Measurements from ENCODE around the gene REN. TPM values are rescaled to one million over a fixed set of nuclear protein-coding genes. Genes with fewer than 3 reads are reported as not detected.

The REN gene
- total RNA-seq, 2 experiments from 2014 or later = not detected

DNA sequence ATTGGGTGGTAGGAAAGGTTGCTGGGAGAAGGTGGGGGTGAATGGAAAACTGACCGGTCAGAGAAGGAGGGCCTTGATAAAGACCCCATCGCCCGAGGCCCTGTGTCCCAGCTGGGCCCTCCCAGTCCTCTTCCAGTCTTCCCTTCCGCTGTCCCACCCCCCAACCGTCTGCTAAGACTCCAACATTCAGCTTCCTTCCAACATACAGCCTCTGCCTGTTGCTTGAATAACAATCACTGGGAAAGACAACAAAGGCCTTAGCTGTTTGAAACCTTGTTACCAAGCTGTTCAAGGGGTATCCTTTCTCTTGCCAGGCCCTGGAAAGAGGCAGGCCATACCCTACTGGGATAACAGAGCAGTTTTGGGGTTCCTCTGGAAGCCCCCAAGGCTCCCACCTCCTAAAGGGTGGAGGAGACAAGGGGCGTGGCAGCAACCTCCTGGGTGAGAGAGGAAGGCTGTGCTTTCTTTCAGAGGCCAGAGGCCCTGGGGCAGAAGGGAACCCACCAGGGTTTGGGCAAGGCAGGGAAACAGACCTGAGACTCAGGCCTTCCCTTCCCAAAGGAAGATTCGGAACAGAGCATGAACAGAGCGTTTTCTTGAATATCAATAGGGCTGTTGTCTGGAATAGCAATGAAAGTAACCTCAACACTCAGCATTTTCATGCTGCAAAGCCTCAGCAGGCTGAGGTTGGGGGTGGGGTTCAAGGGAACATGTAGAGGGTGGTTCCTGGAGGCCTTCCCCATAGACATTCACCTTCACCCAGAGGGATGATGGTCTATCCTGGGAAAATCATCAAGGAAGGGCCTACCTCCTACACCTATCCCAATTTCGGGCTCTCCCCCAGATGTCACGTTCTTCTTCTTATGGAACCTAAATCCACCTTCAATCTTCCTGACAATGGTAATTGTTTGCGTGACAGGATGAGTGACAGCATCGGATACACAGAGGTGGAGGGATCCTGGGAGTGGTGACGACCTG is 18.4 kb downstream of the REN start:
- no peak overlapping the region for H3K4me3 Mint-ChIP-seq
- H3K27ac Mint-ChIP-seq = no peak overlapping the region
- no peak for DNase-seq
- ATAC-seq = no peak
- H3K9me3 Mint-ChIP-seq (ENCODE audit: low read depth) = no peaks in the 10 kb centered on the region
- CTCF ChIA-PET = interaction anchor here (1.1 kb wide), 1 partner anchor 15 kb away, joined by 3 read pairs; no protein-coding TSS in a partner anchor
- H3K36me3 Mint-ChIP-seq = no peaks in the 10 kb centered on the region
- H3K27me3 Mint-ChIP-seq = peaks cover 14% of the 10 kb centered on the region
- no peaks in the 10 kb centered on the region for H3K4me1 Mint-ChIP-seq

DNA sequence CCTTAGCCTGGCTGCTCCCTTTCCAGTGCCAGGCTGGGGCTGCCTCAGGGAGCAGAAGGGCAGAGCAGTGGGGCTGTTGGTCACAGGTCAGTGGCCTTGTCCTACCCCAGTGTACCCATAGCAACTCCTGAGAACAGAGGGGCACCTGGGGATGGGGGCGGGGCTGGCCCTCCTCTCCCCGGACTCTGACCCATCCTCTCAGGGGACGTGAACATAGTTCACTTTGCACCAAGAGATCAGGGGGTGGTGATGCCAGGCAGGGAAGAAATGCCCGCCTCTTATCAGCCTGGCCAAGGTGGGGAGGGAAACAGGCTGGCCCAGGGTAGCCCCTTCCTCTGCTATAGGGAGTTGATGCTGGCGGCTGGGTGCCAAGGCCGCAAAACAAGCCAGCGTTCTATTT is 19.2 kb downstream of the REN start:
- Mint-ChIP-seq H3K27me3 (peaks cover 10% of the 10 kb centered on the region), H3K36me3 (no peaks in the 10 kb centered on the region), H3K4me3 (no peak overlapping the region), H3K9me3 (ENCODE audit: low read depth) (no peaks in the 10 kb centered on the region), H3K4me1 (no peaks in the 10 kb centered on the region), H3K27ac (no peak overlapping the region)
- DNase-seq (no peak), ATAC-seq (no peak)
- CTCF ChIA-PET = no interaction called here

DNA sequence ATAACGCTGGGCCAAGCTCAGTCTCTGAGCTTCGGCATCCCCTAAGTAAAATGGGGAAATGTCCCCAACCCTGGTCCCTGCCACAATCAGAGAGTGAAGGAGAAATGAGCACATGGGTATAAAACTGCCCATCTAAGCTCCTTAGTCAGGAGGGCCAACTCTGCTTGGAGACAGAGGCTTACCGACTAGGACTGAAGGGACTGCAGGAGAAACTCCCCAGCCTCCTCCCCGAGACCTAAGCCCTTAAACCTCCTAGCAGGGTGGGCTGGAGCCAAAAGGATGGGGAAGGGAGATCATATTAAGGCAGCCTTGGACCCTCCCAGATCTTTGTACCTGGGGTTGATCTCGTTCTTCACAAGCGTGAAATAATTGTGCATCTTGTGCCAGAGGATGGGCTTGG is 19.8 kb downstream of the REN start:
- CTCF ChIA-PET = interaction anchor here (0.9 to 1.9 kb wide), 2 partner anchors 18 to 217 kb away, joined by 4 to 12 read pairs; no protein-coding TSS in a partner anchor
- Mint-ChIP-seq H3K4me1 (no peaks in the 10 kb centered on the region), H3K27me3 (peaks cover 10% of the 10 kb centered on the region), H3K27ac (no peak overlapping the region), H3K9me3 (ENCODE audit: low read depth) (no peaks in the 10 kb centered on the region), H3K36me3 (no peaks in the 10 kb centered on the region), H3K4me3 (no peak overlapping the region)
- DNase-seq (no peak), ATAC-seq (no peak)

DNA sequence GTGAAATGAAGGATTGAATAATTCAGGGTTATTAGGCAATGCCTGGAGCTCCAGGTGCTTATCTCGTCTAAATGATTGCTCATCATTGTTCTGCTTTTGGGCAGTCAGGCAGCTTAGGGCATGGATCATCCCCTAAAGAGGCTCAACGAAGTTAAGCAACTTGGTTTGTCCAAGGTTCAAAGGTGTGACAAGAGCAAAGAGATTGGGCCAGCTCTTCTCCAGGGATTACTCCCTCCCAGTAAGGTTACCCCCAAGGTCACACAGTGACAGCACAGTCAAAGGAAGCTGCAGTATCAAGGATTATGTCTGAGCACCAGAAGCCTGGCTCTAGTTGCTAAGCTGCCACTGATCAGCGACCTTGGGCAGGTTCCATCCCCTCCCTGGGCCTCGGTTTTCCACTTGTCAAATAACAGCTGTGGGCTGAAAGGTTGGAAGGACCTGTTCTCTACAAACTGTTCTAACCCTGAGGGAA is 21.1 kb downstream of the REN start:
- DNase-seq = no peak
- no peaks in the 10 kb centered on the region for H3K36me3 Mint-ChIP-seq

DNA sequence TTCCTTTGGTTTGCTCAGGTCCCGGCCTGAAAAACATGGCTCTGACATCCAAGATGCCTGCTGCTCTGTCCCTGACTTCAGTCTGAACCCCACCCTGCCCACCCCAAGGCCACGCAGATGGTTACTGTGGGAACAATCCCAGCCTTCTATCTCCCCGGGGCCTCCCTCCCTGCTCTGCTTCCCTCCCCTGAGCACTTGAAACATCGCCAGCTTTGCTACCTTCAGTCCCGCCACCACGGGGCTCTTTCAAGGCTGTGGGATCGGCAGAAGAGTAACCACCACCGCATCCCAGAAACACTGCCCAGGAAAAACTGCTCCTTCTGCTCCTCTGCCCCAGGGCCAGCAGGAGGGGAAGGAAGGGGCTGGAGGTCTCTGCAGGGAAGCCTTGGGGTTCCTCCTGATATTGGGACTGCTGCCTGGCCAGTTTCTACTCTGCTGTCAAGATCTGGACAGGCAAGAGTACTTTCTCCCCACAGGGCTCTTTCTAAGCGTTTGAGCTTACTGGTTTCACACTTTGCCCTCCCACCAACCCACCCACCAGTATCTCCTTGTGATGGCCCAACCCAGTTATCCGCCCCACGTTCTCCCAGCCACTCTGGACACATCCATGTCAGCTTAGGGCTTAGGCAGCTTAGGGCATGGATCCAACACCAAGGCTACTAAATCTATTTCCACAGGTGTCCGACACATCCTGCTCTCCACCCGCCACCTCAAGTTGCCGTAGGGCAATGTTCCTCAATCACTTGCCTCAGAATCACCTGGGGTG is 22.7 kb downstream of the REN start:
- no peaks in the 10 kb centered on the region for H3K36me3 Mint-ChIP-seq
- CTCF ChIA-PET = interaction anchor here (1.2 kb wide), 1 partner anchor 255 kb away, joined by 3 read pairs; no protein-coding TSS in a partner anchor
- H3K27me3 Mint-ChIP-seq = peaks cover 3% of the 10 kb centered on the region

More for the DNA sequence above, 21.1 kb downstream of the REN start:
- no peaks in the 10 kb centered on the region for H3K9me3 Mint-ChIP-seq (ENCODE audit: low read depth)
- no peaks in the 10 kb centered on the region for H3K4me1 Mint-ChIP-seq
- no peak overlapping the region for H3K4me3 Mint-ChIP-seq
- CTCF ChIA-PET = interaction anchor here (1.2 to 1.9 kb wide), 2 partner anchors 16 to 254 kb away, joined by 3 to 12 read pairs; no protein-coding TSS in a partner anchor
- ATAC-seq = no peak
- H3K27me3 Mint-ChIP-seq = peaks cover 1% of the 10 kb centered on the region
- H3K27ac Mint-ChIP-seq = no peak overlapping the region

DNA sequence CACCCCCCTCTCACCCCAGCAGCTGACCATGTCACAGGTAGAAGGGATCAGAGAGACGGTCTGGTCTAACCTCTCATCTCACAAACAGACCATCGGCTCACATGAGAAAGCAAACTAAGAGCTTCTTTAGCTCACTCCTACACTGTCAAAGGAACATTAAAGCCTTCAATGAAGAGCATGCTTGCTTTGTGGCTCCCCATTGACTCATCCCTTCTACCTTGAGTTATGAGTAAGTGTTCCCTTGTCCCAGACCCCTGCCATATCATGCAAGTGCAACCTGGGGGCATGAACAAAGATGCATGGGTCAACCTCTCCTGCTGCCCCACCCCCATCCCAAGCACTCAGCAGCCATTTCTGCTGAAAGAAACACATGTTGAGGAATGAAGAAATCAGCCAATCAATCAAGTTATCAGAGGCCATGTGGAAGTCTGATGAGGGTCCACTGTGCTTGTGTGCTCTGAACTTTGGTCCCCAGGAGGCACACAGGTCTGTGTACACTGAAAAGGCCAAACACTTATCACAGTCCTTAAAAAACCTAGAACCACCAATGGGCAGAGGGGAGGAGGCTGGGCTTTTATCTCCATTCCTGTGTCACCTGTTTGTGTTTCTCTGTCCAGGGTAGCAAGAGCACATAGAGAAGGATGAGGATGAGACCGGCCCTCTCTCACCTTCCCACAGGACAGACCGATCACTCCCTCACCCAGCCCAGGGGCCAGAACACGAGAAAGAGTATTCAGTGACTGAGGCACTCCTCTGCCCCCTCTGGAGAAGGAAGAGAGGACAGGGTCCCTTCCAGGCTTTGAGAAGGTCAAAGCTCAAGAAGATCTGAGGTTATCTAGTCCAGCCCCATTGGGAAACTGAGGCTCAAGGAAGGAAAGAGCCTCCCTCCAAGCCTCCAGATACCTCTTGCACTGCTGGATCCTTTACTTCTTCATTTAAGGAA is 23.8 kb downstream of the REN start:
- ATAC-seq (no peak), DNase-seq (no peak)
- CTCF ChIA-PET = interaction anchor here (1.2 to 5.3 kb wide), 2 partner anchors 12 to 221 kb away, joined by 3 to 31 read pairs; no protein-coding TSS in a partner anchor
- Mint-ChIP-seq H3K36me3 (no peaks in the 10 kb centered on the region), H3K9me3 (ENCODE audit: low read depth) (no peaks in the 10 kb centered on the region), H3K4me1 (no peaks in the 10 kb centered on the region), H3K27ac (no peak overlapping the region), H3K4me3 (no peak overlapping the region), H3K27me3 (peaks cover 3% of the 10 kb centered on the region)

More for the DNA sequence above, 22.7 kb downstream of the REN start:
- no peaks in the 10 kb centered on the region for H3K4me1 Mint-ChIP-seq
- DNase-seq (no peak), ATAC-seq (no peak)
- H3K27ac Mint-ChIP-seq = no peak overlapping the region
- H3K9me3 Mint-ChIP-seq (ENCODE audit: low read depth) = no peaks in the 10 kb centered on the region
- H3K4me3 Mint-ChIP-seq = no peak overlapping the region

DNA sequence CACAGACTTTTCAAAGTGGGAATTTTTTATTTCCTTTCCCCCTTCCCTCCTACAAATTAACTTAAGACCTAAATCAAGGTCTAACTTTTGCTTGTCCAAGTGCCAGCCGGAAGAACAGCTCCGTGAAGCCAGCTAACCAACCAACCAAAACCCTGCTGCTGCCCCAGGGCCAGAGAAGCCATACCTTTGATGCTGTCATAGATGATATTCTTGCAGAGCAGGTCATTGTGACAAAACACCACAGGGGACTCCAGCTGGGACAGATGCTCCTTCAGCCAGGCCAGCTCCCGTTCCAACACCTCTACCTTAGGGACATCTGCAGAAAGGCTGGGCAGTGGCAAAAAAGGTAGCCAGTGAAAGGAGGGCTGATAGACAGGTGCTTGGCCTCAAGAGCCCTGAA is 25.0 kb downstream of the REN start:
- no peak overlapping the region for H3K4me3 Mint-ChIP-seq
- ATAC-seq (no peak), DNase-seq (no peak)
- no peaks in the 10 kb centered on the region for H3K4me1 Mint-ChIP-seq
- H3K27me3 Mint-ChIP-seq = peaks cover 3% of the 10 kb centered on the region
- H3K36me3 Mint-ChIP-seq = no peaks in the 10 kb centered on the region
- H3K27ac Mint-ChIP-seq = no peak overlapping the region
- CTCF ChIA-PET = interaction anchor here (1.2 to 5.3 kb wide), 2 partner anchors 11 to 222 kb away, joined by 3 to 31 read pairs; no protein-coding TSS in a partner anchor
- no peaks in the 10 kb centered on the region for H3K9me3 Mint-ChIP-seq (ENCODE audit: low read depth)

DNA sequence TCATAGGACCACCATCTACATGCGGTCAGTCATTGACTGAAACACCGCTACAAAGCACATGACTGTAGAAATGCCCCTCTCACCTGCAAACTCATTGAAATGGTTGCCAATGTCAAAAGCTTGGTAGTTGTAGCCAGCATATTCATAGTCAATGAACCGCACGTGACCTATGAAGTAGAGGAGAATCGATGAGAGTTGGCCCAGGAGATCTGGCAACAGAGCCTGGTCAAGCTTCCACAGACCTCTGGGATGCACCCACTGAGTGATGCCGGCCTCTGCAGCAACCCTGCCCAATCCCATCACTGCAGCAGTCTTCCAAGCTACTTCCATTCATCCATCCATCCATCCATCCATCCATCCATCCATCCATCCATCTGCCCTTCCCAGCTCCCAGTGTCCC is 26.2 kb downstream of the REN start:
- H3K36me3 Mint-ChIP-seq = no peaks in the 10 kb centered on the region
- peaks cover 3% of the 10 kb centered on the region for H3K27me3 Mint-ChIP-seq
- no peak for ATAC-seq
- no peaks in the 10 kb centered on the region for H3K4me1 Mint-ChIP-seq
- CTCF ChIA-PET = interaction anchor here (5.3 kb wide), 1 partner anchor 10 kb away, joined by 31 read pairs; no protein-coding TSS in a partner anchor
- no peak overlapping the region for H3K4me3 Mint-ChIP-seq
- H3K9me3 Mint-ChIP-seq (ENCODE audit: low read depth) = no peaks in the 10 kb centered on the region
- no peak for DNase-seq
- H3K27ac Mint-ChIP-seq = no peak overlapping the region

DNA sequence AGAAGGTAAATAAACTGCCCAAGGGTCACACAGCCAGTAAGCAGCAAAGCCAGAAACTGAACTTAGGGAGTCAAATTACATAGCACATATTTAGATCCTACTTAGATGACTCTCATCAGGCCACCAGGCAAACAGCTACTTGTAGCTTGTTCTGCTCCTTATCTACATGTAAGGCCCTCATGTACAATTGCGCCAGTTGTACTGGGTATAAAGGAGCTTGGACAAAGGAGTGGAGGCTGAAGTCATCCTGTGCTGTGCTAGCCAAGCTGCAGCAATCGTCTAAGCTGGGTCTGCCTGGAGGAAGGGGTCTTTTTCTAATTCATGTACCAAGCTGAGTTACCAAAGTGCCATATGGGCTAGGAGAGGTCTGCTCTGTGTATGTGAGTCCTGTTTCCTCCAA is 27.0 kb downstream of the REN start:
- no peaks in the 10 kb centered on the region for H3K36me3 Mint-ChIP-seq
- CTCF ChIA-PET = interaction anchor here (5.3 kb wide), 1 partner anchor 9 kb away, joined by 31 read pairs; no protein-coding TSS in a partner anchor
- no peak overlapping the region for H3K4me3 Mint-ChIP-seq
- no peak overlapping the region for H3K27ac Mint-ChIP-seq
- no peaks in the 10 kb centered on the region for H3K9me3 Mint-ChIP-seq (ENCODE audit: low read depth)
- H3K27me3 Mint-ChIP-seq = peaks cover 3% of the 10 kb centered on the region
- DNase-seq = no peak
- H3K4me1 Mint-ChIP-seq = no peaks in the 10 kb centered on the region
- ATAC-seq = no peak

DNA sequence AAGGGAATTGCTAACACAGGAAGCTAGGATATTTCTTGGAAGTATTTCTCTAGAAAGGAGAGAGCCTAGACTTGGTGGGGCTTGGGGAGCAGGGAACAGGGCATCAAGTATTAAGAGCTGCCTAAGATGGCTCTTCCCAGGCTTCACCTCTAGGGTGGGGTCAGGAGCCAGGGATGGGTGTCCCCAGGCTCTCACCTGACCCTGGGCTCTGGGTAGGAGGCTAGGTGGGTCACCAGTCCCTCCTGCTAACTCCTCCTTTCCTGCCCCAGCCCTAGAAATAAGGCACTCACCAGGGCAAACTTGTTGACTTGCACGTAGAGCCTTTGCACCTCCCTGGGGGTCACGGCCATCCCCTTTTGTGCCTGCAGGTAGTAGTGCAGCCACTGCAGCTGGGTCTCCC is 29.3 kb downstream of the REN start:
- H3K27ac Mint-ChIP-seq = no peak overlapping the region
- no peaks in the 10 kb centered on the region for H3K4me1 Mint-ChIP-seq
- H3K4me3 Mint-ChIP-seq = no peak overlapping the region
- CTCF ChIA-PET = no interaction called here
- no peaks in the 10 kb centered on the region for H3K9me3 Mint-ChIP-seq (ENCODE audit: low read depth)
- H3K27me3 Mint-ChIP-seq = peaks cover 3% of the 10 kb centered on the region
- ATAC-seq (no peak), DNase-seq (no peak)
- no peaks in the 10 kb centered on the region for H3K36me3 Mint-ChIP-seq

DNA sequence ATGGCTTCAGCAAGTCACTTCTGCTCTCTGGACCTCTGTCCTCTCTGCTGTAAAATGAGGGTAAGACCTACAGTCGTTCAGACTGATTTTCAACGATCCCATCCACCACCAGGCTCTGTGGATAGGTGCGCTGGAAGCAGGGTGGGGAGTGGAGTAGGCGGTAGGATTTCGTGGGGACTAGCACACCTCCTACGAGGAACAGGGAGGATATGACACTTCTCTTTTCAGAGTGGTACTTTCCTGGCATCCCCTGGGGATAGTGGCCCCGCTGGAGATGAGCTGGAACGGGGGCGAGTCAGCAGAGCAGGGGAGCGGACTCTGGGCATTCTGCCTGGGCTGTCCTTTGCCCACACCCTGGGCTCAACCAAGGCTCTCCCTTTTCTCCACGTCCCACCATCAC is 32.0 kb downstream of the REN start:
- Mint-ChIP-seq H3K36me3 (no peaks in the 10 kb centered on the region), H3K4me3 (no peak overlapping the region), H3K9me3 (ENCODE audit: low read depth) (no peaks in the 10 kb centered on the region), H3K4me1 (no peaks in the 10 kb centered on the region), H3K27ac (no peak overlapping the region), H3K27me3 (peaks cover 3% of the 10 kb centered on the region)
- CTCF ChIA-PET = interaction anchor here (1.7 kb wide), 1 partner anchor 10 kb away, joined by 3 read pairs; no protein-coding TSS in a partner anchor
- ATAC-seq (no peak), DNase-seq (no peak)

DNA sequence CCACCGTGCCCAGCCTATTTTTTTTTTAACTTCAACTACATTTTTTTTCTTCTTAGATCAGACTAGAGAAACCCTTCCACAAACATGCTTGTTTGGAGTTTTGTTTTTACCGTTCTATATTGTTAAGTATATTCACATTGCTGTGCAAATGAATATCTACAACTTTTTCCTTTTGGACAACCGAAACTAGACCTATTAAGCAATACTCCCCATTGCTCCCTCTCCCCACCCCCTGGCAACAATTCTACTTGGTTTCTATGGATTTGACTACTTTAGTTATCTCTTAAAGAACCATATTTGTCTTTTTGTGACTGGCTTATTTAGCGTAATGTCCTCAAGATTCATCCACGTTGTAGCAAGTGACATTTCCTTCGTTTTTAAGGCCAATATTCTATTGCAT is 33.4 kb downstream of the REN start:
- no peaks in the 10 kb centered on the region for H3K36me3 Mint-ChIP-seq
- no peaks in the 10 kb centered on the region for H3K27me3 Mint-ChIP-seq
- H3K4me1 Mint-ChIP-seq = peaks cover 3% of the 10 kb centered on the region
- H3K9me3 Mint-ChIP-seq (ENCODE audit: low read depth) = no peaks in the 10 kb centered on the region
- H3K4me3 Mint-ChIP-seq = no peak overlapping the region
- DNase-seq (no peak), ATAC-seq (no peak)
- H3K27ac Mint-ChIP-seq = no peak overlapping the region
- CTCF ChIA-PET = no interaction called here
